ENCODE measurements around the gene PDPN. TPM values are rescaled to one million over a fixed set of nuclear protein-coding genes. Genes with fewer than 3 reads are reported as not detected.

The PDPN gene
- total RNA-seq, 2 experiments from 2014 or later = not detected

DNA sequence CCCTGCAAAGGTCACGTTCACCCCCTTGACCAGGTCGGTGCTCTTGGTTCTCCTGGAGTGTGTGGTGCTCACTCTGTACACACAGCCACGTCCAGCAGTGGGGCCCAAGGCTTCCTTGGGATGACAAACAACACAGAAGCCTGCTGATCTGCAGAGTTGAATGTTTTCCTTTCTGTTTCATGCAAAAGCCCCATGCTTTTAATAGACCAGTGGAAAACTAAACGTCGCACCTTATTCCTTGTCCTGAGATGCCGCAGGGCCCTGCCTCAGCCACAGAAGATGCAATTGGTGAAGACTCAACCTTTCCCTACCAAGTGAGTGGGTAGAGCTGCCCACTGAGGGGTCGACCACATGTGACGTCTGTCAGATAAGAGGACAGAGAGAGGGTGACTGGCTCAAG lies 5.8 kb upstream of the PDPN start:
- Mint-ChIP-seq H3K27me3 (peaks cover 66% of the 10 kb centered on the region), H3K4me3 (no peak overlapping the region), H3K27ac (no peak overlapping the region), H3K9me3 (no peaks in the 10 kb centered on the region), H3K4me1 (ENCODE audit: low read depth) (no peaks in the 10 kb centered on the region), H3K36me3 (ENCODE audit: low read depth) (no peaks in the 10 kb centered on the region)
- DNase-seq (no peak), ATAC-seq (ENCODE audit: poor library complexity) (no peak)
- Histone ChIP-seq H3K4me1 (ENCODE audit: insufficient read depth, low read length) (no peaks in the 10 kb centered on the region), H3K27me3 (ENCODE audit: control insufficient read depth in 1 of 2, insufficient read depth in 2 of 2, low read length in 2 of 2) (peaks cover 20 to 24% of the 10 kb centered on the region in 2 experiments), H3K36me3 (ENCODE audit: insufficient read depth, low read length) (no peaks in the 10 kb centered on the region), H3K27ac (ENCODE audit: low read depth in 1 of 2, low read length in 2 of 2) (no peak overlapping the region), H3K9me3 (ENCODE audit: control insufficient read depth in 1 of 2, insufficient read depth in 1 of 2, low read length in 2 of 2) (no peaks in the 10 kb centered on the region), H3K4me3 (ENCODE audit: low read length) (no peak overlapping the region)
- POLR2A ChIA-PET = no interaction called here
- CTCF ChIA-PET = no interaction called here
- TF ChIP-seq, protein P1, sequence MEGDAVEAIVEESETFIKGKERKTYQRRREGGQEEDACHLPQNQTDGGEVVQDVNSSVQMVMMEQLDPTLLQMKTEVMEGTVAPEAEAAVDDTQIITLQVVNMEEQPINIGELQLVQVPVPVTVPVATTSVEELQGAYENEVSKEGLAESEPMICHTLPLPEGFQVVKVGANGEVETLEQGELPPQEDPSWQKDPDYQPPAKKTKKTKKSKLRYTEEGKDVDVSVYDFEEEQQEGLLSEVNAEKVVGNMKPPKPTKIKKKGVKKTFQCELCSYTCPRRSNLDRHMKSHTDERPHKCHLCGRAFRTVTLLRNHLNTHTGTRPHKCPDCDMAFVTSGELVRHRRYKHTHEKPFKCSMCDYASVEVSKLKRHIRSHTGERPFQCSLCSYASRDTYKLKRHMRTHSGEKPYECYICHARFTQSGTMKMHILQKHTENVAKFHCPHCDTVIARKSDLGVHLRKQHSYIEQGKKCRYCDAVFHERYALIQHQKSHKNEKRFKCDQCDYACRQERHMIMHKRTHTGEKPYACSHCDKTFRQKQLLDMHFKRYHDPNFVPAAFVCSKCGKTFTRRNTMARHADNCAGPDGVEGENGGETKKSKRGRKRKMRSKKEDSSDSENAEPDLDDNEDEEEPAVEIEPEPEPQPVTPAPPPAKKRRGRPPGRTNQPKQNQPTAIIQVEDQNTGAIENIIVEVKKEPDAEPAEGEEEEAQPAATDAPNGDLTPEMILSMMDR (IDR thresholded peaks at IDR 0.05) = no peak
- intact Hi-C loops (cut with DNase I, micrococcal nuclease) = no loop called here

DNA sequence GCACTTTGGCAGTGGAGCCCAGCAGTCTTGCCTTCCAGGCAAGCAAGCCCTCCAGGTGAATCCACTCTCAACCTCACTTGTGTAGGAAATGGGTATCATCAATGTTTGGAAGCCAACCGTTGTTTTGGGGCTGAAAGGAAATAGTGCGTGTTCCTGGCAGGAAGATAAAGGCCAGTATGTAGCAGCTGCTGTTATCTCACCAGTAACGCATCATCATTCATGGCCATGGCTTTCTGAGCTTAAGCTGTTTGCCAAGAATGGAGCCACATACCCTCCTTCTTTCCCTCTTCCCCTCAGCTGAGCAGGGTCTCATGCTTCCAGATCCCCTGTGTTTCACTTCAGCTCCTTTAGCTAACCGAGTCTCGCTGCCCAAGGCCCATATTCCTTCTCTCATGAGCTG lies 2.2 kb upstream of the PDPN start:
- peaks cover 49 to 51% of the 10 kb centered on the region in 2 experiments for H3K27me3 ChIP-seq (ENCODE audit: control insufficient read depth in 1 of 2, insufficient read depth in 2 of 2, low read length in 2 of 2)
- ATAC-seq (ENCODE audit: poor library complexity) = no peak
- Mint-ChIP-seq H3K9me3 (no peaks in the 10 kb centered on the region), H3K27ac (no peak overlapping the region), H3K36me3 (ENCODE audit: low read depth) (no peaks in the 10 kb centered on the region), H3K4me3 (no peak overlapping the region), H3K4me1 (ENCODE audit: low read depth) (no peaks in the 10 kb centered on the region), H3K27me3 (peaks cover 77% of the 10 kb centered on the region)
- no peak for DNase-seq
- no peak overlapping the region for H3K27ac ChIP-seq (ENCODE audit: low read depth in 1 of 2, low read length in 2 of 2)
- POLR2A ChIA-PET = no interaction called here
- intact Hi-C loops (cut with DNase I, micrococcal nuclease) = no loop called here
- TF ChIP-seq, protein P1 (IDR thresholded peaks at IDR 0.05) = no peak
- no peak overlapping the region for H3K4me3 ChIP-seq (ENCODE audit: low read length)
- peaks cover 0 to 11% of the 10 kb centered on the region in 2 experiments for H3K9me3 ChIP-seq (ENCODE audit: control insufficient read depth in 1 of 2, insufficient read depth in 1 of 2, low read length in 2 of 2)
- H3K36me3 ChIP-seq (ENCODE audit: insufficient read depth, low read length) = no peaks in the 10 kb centered on the region
- CTCF ChIA-PET = no interaction called here
- no peaks in the 10 kb centered on the region for H3K4me1 ChIP-seq (ENCODE audit: insufficient read depth, low read length)

DNA sequence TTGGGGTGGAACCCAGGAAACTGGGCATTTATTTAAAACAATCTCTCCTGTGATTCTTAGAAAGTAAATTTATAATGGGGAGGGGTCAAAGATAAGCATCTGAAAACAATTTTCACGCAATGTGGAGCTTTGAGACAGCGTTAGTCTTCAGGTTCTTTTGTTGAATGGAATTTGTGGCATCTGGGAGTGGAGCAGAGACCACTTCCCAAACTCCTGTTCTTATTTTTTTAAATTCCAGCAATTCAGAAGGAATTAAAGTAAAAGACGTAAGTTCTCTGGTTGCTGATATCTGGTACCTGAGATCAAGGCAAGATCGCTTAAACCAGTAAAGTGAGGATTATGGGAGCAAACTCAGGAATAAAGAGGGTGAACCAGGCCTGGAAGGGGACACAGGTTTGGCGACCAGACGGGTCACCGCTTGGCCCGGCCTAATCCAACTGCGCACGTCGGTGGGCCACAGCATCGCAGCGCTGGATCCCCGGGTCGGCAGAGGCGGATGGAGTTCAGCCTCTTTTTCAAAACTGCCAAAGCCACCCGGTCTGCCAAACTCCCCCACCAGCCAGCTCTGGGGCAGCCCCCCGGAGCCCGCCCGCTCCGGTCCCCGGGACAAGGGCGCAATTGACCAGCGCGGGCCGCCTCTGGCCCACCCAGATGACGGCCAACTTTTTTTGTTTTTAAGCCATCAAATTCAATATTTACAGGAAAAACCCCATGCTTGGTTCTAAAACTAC lies 754 bp upstream of the PDPN start:
- intact Hi-C loops (cut with DNase I, micrococcal nuclease) = no loop called here
- Mint-ChIP-seq H3K36me3 (ENCODE audit: low read depth) (no peaks in the 10 kb centered on the region), H3K27ac (no peak overlapping the region), H3K4me3 (no peak overlapping the region), H3K4me1 (ENCODE audit: low read depth) (no peaks in the 10 kb centered on the region), H3K9me3 (no peaks in the 10 kb centered on the region), H3K27me3 (peaks cover 75% of the 10 kb centered on the region)
- no peak for ATAC-seq (ENCODE audit: poor library complexity)
- H3K27ac ChIP-seq (ENCODE audit: low read depth in 1 of 2, low read length in 2 of 2) = no peak overlapping the region
- no peaks in the 10 kb centered on the region for H3K4me1 ChIP-seq (ENCODE audit: insufficient read depth, low read length)
- peaks cover 0 to 11% of the 10 kb centered on the region in 2 experiments for H3K9me3 ChIP-seq (ENCODE audit: control insufficient read depth in 1 of 2, insufficient read depth in 1 of 2, low read length in 2 of 2)
- ChIA-PET CTCF (no interaction called here), POLR2A (no interaction called here)
- no peak for DNase-seq
- H3K27me3 ChIP-seq (ENCODE audit: control insufficient read depth in 1 of 2, insufficient read depth in 2 of 2, low read length in 2 of 2) = peaks cover 45 to 57% of the 10 kb centered on the region in 2 experiments
- TF ChIP-seq, protein P1 (IDR thresholded peaks at IDR 0.05) = no peak
- no peaks in the 10 kb centered on the region for H3K36me3 ChIP-seq (ENCODE audit: insufficient read depth, low read length)
- no peak overlapping the region for H3K4me3 ChIP-seq (ENCODE audit: low read length)

Measured in CD4-positive, alpha-beta T cell (primary cell).